Measurements from ENCODE around the gene INO80C.
"Not testable (repeated sequence)": the region's sequence is repeated elsewhere in the genome, so short reads cannot be mapped to it uniquely, and the experiment has no call there.

Gene INO80C

GRCh38 chr18:35489913-35490490 lies 7.8 kb downstream of the INO80C start:
- in situ Hi-C loops (cut with HindIII; ENCODE audit: low sequenced_read_pairs), result no loop called here

- in situ Hi-C loops (cut with HindIII; ENCODE audit: low sequenced_read_pairs), result not testable (repeated sequence)
Observed at GRCh38 chr18:35489281-35489680, 8.5 kb downstream of the INO80C start.

GRCh38 chr18:35488396-35488795 lies 9.4 kb downstream of the INO80C start:
- in situ Hi-C loops (cut with HindIII; ENCODE audit: low sequenced_read_pairs), result not testable (repeated sequence)

- in situ Hi-C loops (cut with HindIII; ENCODE audit: low sequenced_read_pairs), result not testable (repeated sequence)
Observed at GRCh38 chr18:35487525-35487924, 10.2 kb downstream of the INO80C start.

- in situ Hi-C loops (cut with HindIII; ENCODE audit: low sequenced_read_pairs), result no loop called here
Observed at GRCh38 chr18:35485852-35486251, 11.9 kb downstream of the INO80C start.

- in situ Hi-C loops (cut with HindIII; ENCODE audit: low sequenced_read_pairs), result no loop called here
Observed at GRCh38 chr18:35484034-35484433, 13.7 kb downstream of the INO80C start.

GRCh38 chr18:35481960-35482366 lies 15.8 kb downstream of the INO80C start:
- in situ Hi-C loops (cut with HindIII; ENCODE audit: low sequenced_read_pairs), result no loop called here

GRCh38 chr18:35479911-35480586 lies 17.7 kb downstream of the INO80C start:
- in situ Hi-C loops (cut with HindIII; ENCODE audit: low sequenced_read_pairs), result no loop called here

- in situ Hi-C loops (cut with HindIII; ENCODE audit: low sequenced_read_pairs), result no loop called here
Observed at GRCh38 chr18:35478520-35479435, 19.0 kb downstream of the INO80C start.

- in situ Hi-C loops (cut with HindIII; ENCODE audit: low sequenced_read_pairs), result no loop called here
Observed at GRCh38 chr18:35477974-35478373, 19.8 kb downstream of the INO80C start.

GRCh38 chr18:35477497-35477896 lies 20.3 kb downstream of the INO80C start:
- in situ Hi-C loops (cut with HindIII; ENCODE audit: low sequenced_read_pairs), result no loop called here

- in situ Hi-C loops (cut with HindIII; ENCODE audit: low sequenced_read_pairs), result no loop called here
Observed at GRCh38 chr18:35474884-35475283, 22.9 kb downstream of the INO80C start.

- in situ Hi-C loops (cut with HindIII; ENCODE audit: low sequenced_read_pairs), result no loop called here
Observed at GRCh38 chr18:35473562-35473961, 24.2 kb downstream of the INO80C start.

- in situ Hi-C loops (cut with HindIII; ENCODE audit: low sequenced_read_pairs), result no loop called here
Observed at GRCh38 chr18:35470435-35470834, 27.3 kb downstream of the INO80C start.

GRCh38 chr18:35469725-35470124 lies 28.0 kb downstream of the INO80C start:
- in situ Hi-C loops (cut with HindIII; ENCODE audit: low sequenced_read_pairs), result no loop called here

GRCh38 chr18:35468711-35469110 lies 29.0 kb downstream of the INO80C start:
- in situ Hi-C loops (cut with HindIII; ENCODE audit: low sequenced_read_pairs), result no loop called here

GRCh38 chr18:35467624-35468016 lies 30.1 kb downstream of the INO80C start:
- in situ Hi-C loops (cut with HindIII; ENCODE audit: low sequenced_read_pairs), result no loop called here

- in situ Hi-C loops (cut with HindIII; ENCODE audit: low sequenced_read_pairs), result no loop called here
Observed at GRCh38 chr18:35466815-35467623, 30.7 kb downstream of the INO80C start.

- in situ Hi-C loops (cut with HindIII; ENCODE audit: low sequenced_read_pairs), result no loop called here
Observed at GRCh38 chr18:35466334-35466733, 31.4 kb downstream of the INO80C start.

GRCh38 chr18:35465329-35465728 lies 32.4 kb downstream of the INO80C start:
- in situ Hi-C loops (cut with HindIII; ENCODE audit: low sequenced_read_pairs), result no loop called here

GRCh38 chr18:35464831-35465279 lies 32.9 kb downstream of the INO80C start:
- in situ Hi-C loops (cut with HindIII; ENCODE audit: low sequenced_read_pairs), result no loop called here
